Measurements from ENCODE around the gene TEF. TPM values are rescaled to one million over a fixed set of nuclear protein-coding genes. Genes with fewer than 3 reads are reported as not detected.

The TEF gene
- total and polyA plus RNA-seq, 2 donors (not counting 1 experiment from before 2014, with no cell fraction given): 9.0 to 22.5 TPM

GRCh38 chr22:41403532-41404318 lies 22.0 kb downstream of the TEF start:
- Histone ChIP-seq H4K20me1 (ENCODE audit: control insufficient read depth, extremely low read depth, insufficient read depth, low read length) (no peaks in the 10 kb centered on the region), H3K36me3 (ENCODE audit: control insufficient read depth, insufficient read depth, low read length) (no peaks in the 10 kb centered on the region), H2AFZ (ENCODE audit: low read length) (peak overlapping the region; percentile 78), H3K4me1 (ENCODE audit: control insufficient read depth, extremely low read depth, insufficient read depth, low read length) (peaks cover 17% of the 10 kb centered on the region), H3K27ac (ENCODE audit: insufficient read depth, low read length) (no peak overlapping the region), H3K4me3 (replicated peaks in 1 of 4; ENCODE audit: control extremely low read depth in 1 of 4, insufficient read depth in 1 of 4, low read depth in 3 of 4, low read length in 4 of 4) (no peak overlapping the region), H3K9me3 (ENCODE audit: control insufficient read depth, insufficient read depth, low read depth, low read length) (no peaks in the 10 kb centered on the region), H3K9ac (ENCODE audit: insufficient read depth, low read length) (no peak overlapping the region), H3K79me2 (ENCODE audit: control insufficient read depth, insufficient read depth, low read length) (no peaks in the 10 kb centered on the region), H3K27me3 (ENCODE audit: control insufficient read depth, insufficient read depth, low read length) (no peaks in the 10 kb centered on the region), H3K4me2 (ENCODE audit: extremely low read depth, insufficient read depth, low read length) (peak overlapping the region; percentile 32)
- TF ChIP-seq EZH2 (IDR thresholded peaks at IDR 0.05; ENCODE audit: low read length, missing control alignments): no peak
- TF ChIP-seq CTCF (conservative IDR thresholded peaks at IDR 0.05 in 1 of 2, IDR thresholded peaks at IDR 0.05 in 1 of 2; ENCODE audit: low read depth in 1 of 2, low read length in 2 of 2): peak; percentile 95 to 96
- DNase-seq (ENCODE audit: low read depth in 2 of 2): peak; percentile 70 to 87

- no peaks in the 10 kb centered on the region for H3K79me2 ChIP-seq (ENCODE audit: control insufficient read depth, insufficient read depth, low read length)
- H3K4me2 ChIP-seq (ENCODE audit: extremely low read depth, insufficient read depth, low read length): no peak overlapping the region
- no peaks in the 10 kb centered on the region for H4K20me1 ChIP-seq (ENCODE audit: control insufficient read depth, extremely low read depth, insufficient read depth, low read length)
- TF ChIP-seq EZH2 (IDR thresholded peaks at IDR 0.05; ENCODE audit: low read length, missing control alignments) (no peak), CTCF (conservative IDR thresholded peaks at IDR 0.05 in 1 of 2, IDR thresholded peaks at IDR 0.05 in 1 of 2; ENCODE audit: low read depth in 1 of 2, low read length in 2 of 2) (no peak)
- no peaks in the 10 kb centered on the region for H3K9me3 ChIP-seq (ENCODE audit: control insufficient read depth, insufficient read depth, low read depth, low read length)
- no peak overlapping the region for H3K27ac ChIP-seq (ENCODE audit: insufficient read depth, low read length)
- no peaks in the 10 kb centered on the region for H3K27me3 ChIP-seq (ENCODE audit: control insufficient read depth, insufficient read depth, low read length)
- H2AFZ ChIP-seq (ENCODE audit: low read length): no peak overlapping the region
- no peak overlapping the region for H3K9ac ChIP-seq (ENCODE audit: insufficient read depth, low read length)
- H3K4me1 ChIP-seq (ENCODE audit: control insufficient read depth, extremely low read depth, insufficient read depth, low read length): peaks cover 17% of the 10 kb centered on the region
- H3K36me3 ChIP-seq (ENCODE audit: control insufficient read depth, insufficient read depth, low read length): no peaks in the 10 kb centered on the region
- no peak overlapping the region for H3K4me3 ChIP-seq (replicated peaks in 1 of 4; ENCODE audit: control extremely low read depth in 1 of 4, insufficient read depth in 1 of 4, low read depth in 3 of 4, low read length in 4 of 4)
- DNase-seq (ENCODE audit: low read depth in 2 of 2): no peak
Measured at GRCh38 chr22:41405588-41405987, 23.8 kb downstream of the TEF start.

- Histone ChIP-seq H2AFZ (ENCODE audit: low read length) (no peak overlapping the region), H3K79me2 (ENCODE audit: control insufficient read depth, insufficient read depth, low read length) (no peaks in the 10 kb centered on the region), H3K4me2 (ENCODE audit: extremely low read depth, insufficient read depth, low read length) (no peak overlapping the region), H3K27ac (ENCODE audit: insufficient read depth, low read length) (no peak overlapping the region), H3K27me3 (ENCODE audit: control insufficient read depth, insufficient read depth, low read length) (no peaks in the 10 kb centered on the region), H3K9ac (ENCODE audit: insufficient read depth, low read length) (no peak overlapping the region), H3K4me1 (ENCODE audit: control insufficient read depth, extremely low read depth, insufficient read depth, low read length) (peaks cover 17% of the 10 kb centered on the region), H4K20me1 (ENCODE audit: control insufficient read depth, extremely low read depth, insufficient read depth, low read length) (no peaks in the 10 kb centered on the region), H3K36me3 (ENCODE audit: control insufficient read depth, insufficient read depth, low read length) (no peaks in the 10 kb centered on the region), H3K9me3 (ENCODE audit: control insufficient read depth, insufficient read depth, low read depth, low read length) (no peaks in the 10 kb centered on the region), H3K4me3 (replicated peaks in 1 of 4; ENCODE audit: control extremely low read depth in 1 of 4, insufficient read depth in 1 of 4, low read depth in 3 of 4, low read length in 4 of 4) (no peak overlapping the region)
- TF ChIP-seq CTCF (conservative IDR thresholded peaks at IDR 0.05 in 1 of 2, IDR thresholded peaks at IDR 0.05 in 1 of 2; ENCODE audit: low read depth in 1 of 2, low read length in 2 of 2) (no peak), EZH2 (IDR thresholded peaks at IDR 0.05; ENCODE audit: low read length, missing control alignments) (no peak)
- DNase-seq (ENCODE audit: low read depth in 2 of 2): no peak
Measured at GRCh38 chr22:41406410-41406809, 24.7 kb downstream of the TEF start.

Data from fibroblast of lung (primary cell).